ENCODE data around the gene C1D. TPM values are rescaled to one million over a fixed set of nuclear protein-coding genes. Genes with fewer than 3 reads are reported as not detected.
"Not testable (repeated sequence)": the region's sequence is repeated elsewhere in the genome, so short reads cannot be mapped to it uniquely, and the experiment has no call there.

Gene C1D
- polyA plus RNA-seq, 1 donor from 2014 or later: 53.0 TPM

- Histone ChIP-seq H3K79me2 (replicated peaks; ENCODE audit: insufficient read depth, low read length) (no peaks in the 10 kb centered on the region), H4K20me1 (ENCODE audit: insufficient read depth) (no peaks in the 10 kb centered on the region), H2AFZ (ENCODE audit: low read depth, low read length) (no peak overlapping the region), H3K27me3 (ENCODE audit: insufficient read depth, low read depth, low read length) (no peaks in the 10 kb centered on the region), H3K27ac (ENCODE audit: low read length) (no peak overlapping the region), H3K9me3 (ENCODE audit: low read length) (no peaks in the 10 kb centered on the region), H3K9ac (ENCODE audit: low read length) (no peak overlapping the region), H3K9me2 (ENCODE audit: insufficient read depth, low read length) (no peaks in the 10 kb centered on the region), H3K36me3 (ENCODE audit: insufficient read depth, low read length) (no peaks in the 10 kb centered on the region), H3K4me2 (ENCODE audit: low read length) (no peak overlapping the region), H3F3A (ENCODE audit: insufficient read depth, low read length, poor library complexity, severe bottlenecking) (no peaks in the 10 kb centered on the region), H3K4me3 (ENCODE audit: low read length) (no peak overlapping the region)
- no peak for TF ChIP-seq TAF1 (IDR thresholded peaks at IDR 0.05; ENCODE audit: low read depth)
- TF ChIP-seq RAD21 (conservative IDR thresholded peaks at IDR 0.05): no peak
- no peak for TF ChIP-seq CTCF (IDR thresholded peaks at IDR 0.05; ENCODE audit: poor library complexity, severe bottlenecking)
- no peak for TF ChIP-seq SMC3 (conservative IDR thresholded peaks at IDR 0.05; ENCODE audit: poor library complexity)
- TF ChIP-seq MXI1 (conservative IDR thresholded peaks at IDR 0.05; ENCODE audit: poor library complexity, severe bottlenecking): no peak
- TF ChIP-seq POLR2AphosphoS5 (IDR thresholded peaks at IDR 0.05): no peak
- no peak for TF ChIP-seq REST (IDR thresholded peaks at IDR 0.05; ENCODE audit: borderline replicate concordance)
- no peak for TF ChIP-seq EZH2 (IDR thresholded peaks at IDR 0.05; ENCODE audit: borderline replicate concordance, insufficient read depth, low read length, poor library complexity, severe bottlenecking)
- no peak for TF ChIP-seq EP300 (conservative IDR thresholded peaks at IDR 0.05; ENCODE audit: poor library complexity, severe bottlenecking)
These were observed 65.9 kb downstream of the C1D start for GRCh38 chr2:67996772-67997527.

- TF ChIP-seq TAF1 (IDR thresholded peaks at IDR 0.05; ENCODE audit: low read depth): no peak
- no peak for TF ChIP-seq MXI1 (conservative IDR thresholded peaks at IDR 0.05; ENCODE audit: poor library complexity, severe bottlenecking)
- TF ChIP-seq CTCF (IDR thresholded peaks at IDR 0.05; ENCODE audit: poor library complexity, severe bottlenecking): no peak
- no peak for TF ChIP-seq SMC3 (conservative IDR thresholded peaks at IDR 0.05; ENCODE audit: poor library complexity)
- TF ChIP-seq RAD21 (conservative IDR thresholded peaks at IDR 0.05): no peak
- no peak for TF ChIP-seq EZH2 (IDR thresholded peaks at IDR 0.05; ENCODE audit: borderline replicate concordance, insufficient read depth, low read length, poor library complexity, severe bottlenecking)
- no peak for TF ChIP-seq EP300 (conservative IDR thresholded peaks at IDR 0.05; ENCODE audit: poor library complexity, severe bottlenecking)
- H3K36me3 ChIP-seq (ENCODE audit: insufficient read depth, low read length): no peaks in the 10 kb centered on the region
- H3K27me3 ChIP-seq (ENCODE audit: insufficient read depth, low read depth, low read length): no peaks in the 10 kb centered on the region
- no peaks in the 10 kb centered on the region for H3K9me2 ChIP-seq (ENCODE audit: insufficient read depth, low read length)
- no peaks in the 10 kb centered on the region for H3F3A ChIP-seq (ENCODE audit: insufficient read depth, low read length, poor library complexity, severe bottlenecking)
- H3K4me2 ChIP-seq (ENCODE audit: low read length): no peak overlapping the region
- no peak overlapping the region for H3K9ac ChIP-seq (ENCODE audit: low read length)
- H3K79me2 ChIP-seq (replicated peaks; ENCODE audit: insufficient read depth, low read length): no peaks in the 10 kb centered on the region
- no peak overlapping the region for H3K4me3 ChIP-seq (ENCODE audit: low read length)
- H3K9me3 ChIP-seq (ENCODE audit: low read length): no peaks in the 10 kb centered on the region
- no peaks in the 10 kb centered on the region for H4K20me1 ChIP-seq (ENCODE audit: insufficient read depth)
- H3K27ac ChIP-seq (ENCODE audit: low read length): no peak overlapping the region
- H2AFZ ChIP-seq (ENCODE audit: low read depth, low read length): no peak overlapping the region
These were observed 68.1 kb downstream of the C1D start for GRCh38 chr2:67994716-67995115.

- not testable (repeated sequence) for H3K36me3 ChIP-seq (ENCODE audit: insufficient read depth, low read length); H3F3A ChIP-seq (ENCODE audit: insufficient read depth, low read length, poor library complexity, severe bottlenecking); H3K27me3 ChIP-seq (ENCODE audit: insufficient read depth, low read depth, low read length); H3K9me2 ChIP-seq (ENCODE audit: insufficient read depth, low read length); H4K20me1 ChIP-seq (ENCODE audit: insufficient read depth); H3K9me3 ChIP-seq (ENCODE audit: low read length); H3K4me2 ChIP-seq (ENCODE audit: low read length); H2AFZ ChIP-seq (ENCODE audit: low read depth, low read length); H3K79me2 ChIP-seq (replicated peaks; ENCODE audit: insufficient read depth, low read length); H3K4me3 ChIP-seq (ENCODE audit: low read length); H3K27ac ChIP-seq (ENCODE audit: low read length); H3K9ac ChIP-seq (ENCODE audit: low read length)
These were observed 68.7 kb downstream of the C1D start for GRCh38 chr2:67994069-67994468.

Measured in neural cell (in vitro differentiated cells).